Upper lobe of left lung (tissue), 4 donors: ENCODE data around the gene FEZ2.

ENCODE experiments used
- CTCF ChIP-seq, 6 experiments: fragments of 450-650 bp in 4 of 6; fragments of 200-600 bp in 2 of 6; sonication (generic) in 2 of 6; IDR thresholded peaks; one replicate each; pipeline ENCODE4 v1.5.1; 2016 to 2019; ENCODE audit warnings: antibody characterized with exemption in 6 of 6
- EP300 ChIP-seq, 4 donors: sonication (generic); formaldehyde crosslinking; IDR thresholded peaks; one replicate each; pipeline ENCODE4 v1.5.1; 2017; ENCODE audit warnings: antibody characterized with exemption in 4 of 4, control low read depth in 2 of 4
- POLR2A ChIP-seq, 4 donors: fragments of 450-650 bp; IDR thresholded peaks; one replicate each; pipeline ENCODE4 v1.5.1; 2016 to 2017; ENCODE audit warnings: antibody characterized with exemption in 4 of 4, mild to moderate bottlenecking in 2 of 4
- POLR2AphosphoS5 ChIP-seq, 2 donors: sonication (generic); formaldehyde crosslinking; IDR thresholded peaks; one replicate each; pipeline ENCODE4 v1.5.1; 2017; ENCODE audit warnings: antibody characterized with exemption in 2 of 2

GRCh38 chr2:36556842-36557241 lies 41.1 kb downstream of the FEZ2 start:
- TF ChIP-seq CTCF (IDR thresholded peaks at IDR 0.05) = no peak
- TF ChIP-seq POLR2AphosphoS5 (IDR thresholded peaks at IDR 0.05) = no peak
- TF ChIP-seq POLR2A (IDR thresholded peaks at IDR 0.05) = no peak
- TF ChIP-seq EP300 (IDR thresholded peaks at IDR 0.05) = no peak
